ENCODE results near the gene RSAD2. TPM values are rescaled to one million over a fixed set of nuclear protein-coding genes. Genes with fewer than 3 reads are reported as not detected.

Gene RSAD2
- total and polyA plus RNA-seq, 9 of the 15 experiments (the other 6 are each of a cell fraction or from before 2014, with no cell fraction given), result 0.15 to 1.4 (median 0.28) TPM

- no peak for TF ChIP-seq MXD1 (CRISPR knock-in tag; IDR thresholded peaks at IDR 0.05; ENCODE audit: borderline replicate concordance, poor library complexity, severe bottlenecking)
- TF ChIP-seq RCOR1 (IDR thresholded peaks at IDR 0.05; ENCODE audit: borderline replicate concordance in 1 of 2, low read depth in 2 of 2, low read length in 2 of 2), result peak; percentile 87 to 97; a peak in 3 of 4 replicates
- peak in 1 of 3 experiments; percentile 80; a peak in 2 of 6 replicates for TF ChIP-seq ZBTB11 (CRISPR knock-in tag; IDR thresholded peaks at IDR 0.05)
- peak in 1 of 2 experiments; percentile 98; a peak in 2 of 4 replicates for TF ChIP-seq ZMIZ1 (IDR thresholded peaks at IDR 0.05; ENCODE audit: low read depth in 2 of 2, low read length in 2 of 2)
- TF ChIP-seq CC2D1A (IDR thresholded peaks at IDR 0.05), result peak; percentile 98
- TF ChIP-seq SREBF1 (IDR thresholded peaks at IDR 0.05; ENCODE audit: borderline replicate concordance, low read depth, low read length), result no peak
- peak; percentile 65 for TF ChIP-seq ZNF384 (IDR thresholded peaks at IDR 0.05; ENCODE audit: low read depth, low read length)
- TF ChIP-seq ZNF277 (CRISPR knock-in tag; IDR thresholded peaks at IDR 0.05; ENCODE audit: borderline replicate concordance), result no peak
- peak; percentile 96 for TF ChIP-seq ELF4 (CRISPR knock-in tag; IDR thresholded peaks at IDR 0.05)
- TF ChIP-seq ZNF639 (CRISPR knock-in tag; conservative IDR thresholded peaks at IDR 0.05 in 1 of 2, IDR thresholded peaks at IDR 0.05 in 1 of 2), result peak in 1 of 2 experiments; percentile 80; a peak in 2 of 4 replicates
- peak; percentile 98 for TF ChIP-seq DPF2 (IDR thresholded peaks at IDR 0.05)
- TF ChIP-seq TRIM24 (IDR thresholded peaks at IDR 0.05), result peak; percentile 100
- peak; percentile 23; the same call in 1 of the 2 replicates for TF ChIP-seq EP400 (IDR thresholded peaks at IDR 0.05)
- peak; percentile 87; the same call in 1 of the 2 replicates for TF ChIP-seq ILF3 (IDR thresholded peaks at IDR 0.05; ENCODE audit: borderline replicate concordance)
- TF ChIP-seq NELFE (IDR thresholded peaks at IDR 0.05; ENCODE audit: insufficient read depth, insufficient read length), result no peak
These were observed 30.5 kb upstream of the RSAD2 start (continued) for GRCh38 chr2:6846967-6847681.
